Activated CD4-positive, alpha-beta T cell treated with anti-CD3 and anti-CD28 coated beads, Interleukin-2, Interleukin-6, amounts not matched to agents 100 ng/mL and 50 ng/mL, durations not matched to agents 16 hours and 8 hours (primary cell): Measurements from ENCODE around the gene YARS1.

Source experiments
- DNase-seq: peaks from one replicate; pipeline ENCODE4 v3.0.0-alpha.2; 2020

Gene YARS1

GRCh38 chr1:32741413-32742198 lies 75.6 kb downstream of the YARS1 start:
- DNase-seq: no peak

- DNase-seq: no peak
Observed at GRCh38 chr1:32741059-32741412, 76.1 kb downstream of the YARS1 start.

- DNase-seq: no peak
Observed at GRCh38 chr1:32736812-32737791, 80.1 kb downstream of the YARS1 start.

- DNase-seq: no peak
Observed at GRCh38 chr1:32733582-32734321, 83.4 kb downstream of the YARS1 start.

- no peak for DNase-seq
Observed at GRCh38 chr1:32729254-32730046, 87.7 kb downstream of the YARS1 start.

- no peak for DNase-seq
Observed at GRCh38 chr1:32728413-32729077, 88.6 kb downstream of the YARS1 start.

GRCh38 chr1:32727876-32728275 lies 89.3 kb downstream of the YARS1 start:
- DNase-seq: no peak

- no peak for DNase-seq
Observed at GRCh38 chr1:32725615-32725982, 91.6 kb downstream of the YARS1 start.
